ENCODE results near the gene ZC3H14. TPM values are rescaled to one million over a fixed set of nuclear protein-coding genes. Genes with fewer than 3 reads are reported as not detected.

The ZC3H14 gene
- total RNA-seq, 1 donor from 2014 or later, result 28.7 TPM

GRCh38 chr14:88572117-88572516 lies 9.3 kb downstream of the ZC3H14 start:
- H3K4me1 ChIP-seq (ENCODE audit: control insufficient read depth in 3 of 3, insufficient read depth in 3 of 3, low read length in 3 of 3), result no peaks in the 10 kb centered on the region
- no peaks in the 10 kb centered on the region for H3K27me3 ChIP-seq (ENCODE audit: control insufficient read depth in 3 of 3, insufficient read depth in 3 of 3, low read length in 3 of 3)
- H3K36me3 ChIP-seq (ENCODE audit: control insufficient read depth in 3 of 3, insufficient read depth in 3 of 3, low read length in 3 of 3), result peaks cover 25 to 65% (median 50%) of the 10 kb centered on the region in 3 donors
- no peak overlapping the region for H3K27ac ChIP-seq (ENCODE audit: low read depth, low read length)
- H3K9me3 ChIP-seq (ENCODE audit: control insufficient read depth in 3 of 3, low read length in 3 of 3), result no peaks in the 10 kb centered on the region
- H3K9ac ChIP-seq (ENCODE audit: low read depth in 1 of 3, low read length in 3 of 3), result no peak overlapping the region
- no peak overlapping the region for H3K4me3 ChIP-seq (ENCODE audit: low read length in 3 of 3)

- Histone ChIP-seq H3K9ac (ENCODE audit: low read depth in 1 of 3, low read length in 3 of 3) (no peak overlapping the region), H3K27ac (ENCODE audit: low read depth, low read length) (no peak overlapping the region), H3K9me3 (ENCODE audit: control insufficient read depth in 3 of 3, low read length in 3 of 3) (no peaks in the 10 kb centered on the region), H3K36me3 (ENCODE audit: control insufficient read depth in 3 of 3, insufficient read depth in 3 of 3, low read length in 3 of 3) (peaks cover 29 to 68% (median 55%) of the 10 kb centered on the region in 3 donors), H3K4me3 (ENCODE audit: low read length in 3 of 3) (no peak overlapping the region), H3K4me1 (ENCODE audit: control insufficient read depth in 3 of 3, insufficient read depth in 3 of 3, low read length in 3 of 3) (no peaks in the 10 kb centered on the region), H3K27me3 (ENCODE audit: control insufficient read depth in 3 of 3, insufficient read depth in 3 of 3, low read length in 3 of 3) (no peaks in the 10 kb centered on the region)
Measured at GRCh38 chr14:88576222-88576621, 13.4 kb downstream of the ZC3H14 start.

GRCh38 chr14:88584451-88584850 lies 21.6 kb downstream of the ZC3H14 start:
- no peak overlapping the region for H3K4me3 ChIP-seq (ENCODE audit: low read length in 3 of 3)
- H3K9ac ChIP-seq (ENCODE audit: low read depth in 1 of 3, low read length in 3 of 3), result no peak overlapping the region
- no peaks in the 10 kb centered on the region for H3K27me3 ChIP-seq (ENCODE audit: control insufficient read depth in 3 of 3, insufficient read depth in 3 of 3, low read length in 3 of 3)
- H3K4me1 ChIP-seq (ENCODE audit: control insufficient read depth in 3 of 3, insufficient read depth in 3 of 3, low read length in 3 of 3), result no peaks in the 10 kb centered on the region
- no peaks in the 10 kb centered on the region for H3K9me3 ChIP-seq (ENCODE audit: control insufficient read depth in 3 of 3, low read length in 3 of 3)
- H3K36me3 ChIP-seq (ENCODE audit: control insufficient read depth in 3 of 3, insufficient read depth in 3 of 3, low read length in 3 of 3), result peaks cover 9 to 49% (median 44%) of the 10 kb centered on the region in 3 donors
- H3K27ac ChIP-seq (ENCODE audit: low read depth, low read length), result no peak overlapping the region

GRCh38 chr14:88588081-88588480 lies 25.2 kb downstream of the ZC3H14 start:
- Histone ChIP-seq H3K9ac (ENCODE audit: low read depth in 1 of 3, low read length in 3 of 3) (no peak overlapping the region), H3K27me3 (ENCODE audit: control insufficient read depth in 3 of 3, insufficient read depth in 3 of 3, low read length in 3 of 3) (no peaks in the 10 kb centered on the region), H3K27ac (ENCODE audit: low read depth, low read length) (no peak overlapping the region), H3K4me3 (ENCODE audit: low read length in 3 of 3) (no peak overlapping the region), H3K36me3 (ENCODE audit: control insufficient read depth in 3 of 3, insufficient read depth in 3 of 3, low read length in 3 of 3) (peaks cover 15 to 48% (median 41%) of the 10 kb centered on the region in 3 donors), H3K9me3 (ENCODE audit: control insufficient read depth in 3 of 3, low read length in 3 of 3) (no peaks in the 10 kb centered on the region), H3K4me1 (ENCODE audit: control insufficient read depth in 3 of 3, insufficient read depth in 3 of 3, low read length in 3 of 3) (no peaks in the 10 kb centered on the region)

- Histone ChIP-seq H3K4me3 (ENCODE audit: low read length in 3 of 3) (no peak overlapping the region), H3K27ac (ENCODE audit: low read depth, low read length) (no peak overlapping the region), H3K9ac (ENCODE audit: low read depth in 1 of 3, low read length in 3 of 3) (no peak overlapping the region), H3K36me3 (ENCODE audit: control insufficient read depth in 3 of 3, insufficient read depth in 3 of 3, low read length in 3 of 3) (peaks cover 10 to 46% (median 38%) of the 10 kb centered on the region in 3 donors), H3K4me1 (ENCODE audit: control insufficient read depth in 3 of 3, insufficient read depth in 3 of 3, low read length in 3 of 3) (no peaks in the 10 kb centered on the region), H3K27me3 (ENCODE audit: control insufficient read depth in 3 of 3, insufficient read depth in 3 of 3, low read length in 3 of 3) (no peaks in the 10 kb centered on the region), H3K9me3 (ENCODE audit: control insufficient read depth in 3 of 3, low read length in 3 of 3) (no peaks in the 10 kb centered on the region)
Measured at GRCh38 chr14:88590173-88590572, 27.3 kb downstream of the ZC3H14 start.

- Histone ChIP-seq H3K9me3 (ENCODE audit: control insufficient read depth in 3 of 3, low read length in 3 of 3) (no peaks in the 10 kb centered on the region), H3K27ac (ENCODE audit: low read depth, low read length) (no peak overlapping the region), H3K9ac (ENCODE audit: low read depth in 1 of 3, low read length in 3 of 3) (no peak overlapping the region), H3K4me3 (ENCODE audit: low read length in 3 of 3) (no peak overlapping the region), H3K27me3 (ENCODE audit: control insufficient read depth in 3 of 3, insufficient read depth in 3 of 3, low read length in 3 of 3) (no peaks in the 10 kb centered on the region), H3K4me1 (ENCODE audit: control insufficient read depth in 3 of 3, insufficient read depth in 3 of 3, low read length in 3 of 3) (no peaks in the 10 kb centered on the region), H3K36me3 (ENCODE audit: control insufficient read depth in 3 of 3, insufficient read depth in 3 of 3, low read length in 3 of 3) (peaks cover 9 to 32% (median 28%) of the 10 kb centered on the region in 3 donors)
Measured at GRCh38 chr14:88592031-88592430, 29.2 kb downstream of the ZC3H14 start.

- Histone ChIP-seq H3K27me3 (ENCODE audit: control insufficient read depth in 3 of 3, insufficient read depth in 3 of 3, low read length in 3 of 3) (no peaks in the 10 kb centered on the region), H3K27ac (ENCODE audit: low read depth, low read length) (no peak overlapping the region), H3K4me3 (ENCODE audit: low read length in 3 of 3) (no peak overlapping the region), H3K9ac (ENCODE audit: low read depth in 1 of 3, low read length in 3 of 3) (no peak overlapping the region), H3K9me3 (ENCODE audit: control insufficient read depth in 3 of 3, low read length in 3 of 3) (no peaks in the 10 kb centered on the region), H3K36me3 (ENCODE audit: control insufficient read depth in 3 of 3, insufficient read depth in 3 of 3, low read length in 3 of 3) (peaks cover 17 to 48% (median 37%) of the 10 kb centered on the region in 3 donors), H3K4me1 (ENCODE audit: control insufficient read depth in 3 of 3, insufficient read depth in 3 of 3, low read length in 3 of 3) (no peaks in the 10 kb centered on the region)
Measured at GRCh38 chr14:88597038-88597437, 34.2 kb downstream of the ZC3H14 start.

GRCh38 chr14:88597601-88598000 lies 34.8 kb downstream of the ZC3H14 start:
- H3K4me1 ChIP-seq (ENCODE audit: control insufficient read depth in 3 of 3, insufficient read depth in 3 of 3, low read length in 3 of 3), result no peaks in the 10 kb centered on the region
- H3K4me3 ChIP-seq (ENCODE audit: low read length in 3 of 3), result no peak overlapping the region
- no peaks in the 10 kb centered on the region for H3K9me3 ChIP-seq (ENCODE audit: control insufficient read depth in 3 of 3, low read length in 3 of 3)
- peaks cover 20 to 51% (median 42%) of the 10 kb centered on the region in 3 donors for H3K36me3 ChIP-seq (ENCODE audit: control insufficient read depth in 3 of 3, insufficient read depth in 3 of 3, low read length in 3 of 3)
- H3K9ac ChIP-seq (ENCODE audit: low read depth in 1 of 3, low read length in 3 of 3), result no peak overlapping the region
- no peaks in the 10 kb centered on the region for H3K27me3 ChIP-seq (ENCODE audit: control insufficient read depth in 3 of 3, insufficient read depth in 3 of 3, low read length in 3 of 3)
- H3K27ac ChIP-seq (ENCODE audit: low read depth, low read length), result no peak overlapping the region

GRCh38 chr14:88598097-88598675 lies 35.3 kb downstream of the ZC3H14 start:
- H3K4me3 ChIP-seq (ENCODE audit: low read length in 3 of 3), result no peak overlapping the region
- no peaks in the 10 kb centered on the region for H3K27me3 ChIP-seq (ENCODE audit: control insufficient read depth in 3 of 3, insufficient read depth in 3 of 3, low read length in 3 of 3)
- peaks cover 25 to 57% (median 48%) of the 10 kb centered on the region in 3 donors for H3K36me3 ChIP-seq (ENCODE audit: control insufficient read depth in 3 of 3, insufficient read depth in 3 of 3, low read length in 3 of 3)
- no peaks in the 10 kb centered on the region for H3K4me1 ChIP-seq (ENCODE audit: control insufficient read depth in 3 of 3, insufficient read depth in 3 of 3, low read length in 3 of 3)
- no peaks in the 10 kb centered on the region for H3K9me3 ChIP-seq (ENCODE audit: control insufficient read depth in 3 of 3, low read length in 3 of 3)
- H3K9ac ChIP-seq (ENCODE audit: low read depth in 1 of 3, low read length in 3 of 3), result no peak overlapping the region
- no peak overlapping the region for H3K27ac ChIP-seq (ENCODE audit: low read depth, low read length)

- Histone ChIP-seq H3K9me3 (ENCODE audit: control insufficient read depth in 3 of 3, low read length in 3 of 3) (no peaks in the 10 kb centered on the region), H3K27me3 (ENCODE audit: control insufficient read depth in 3 of 3, insufficient read depth in 3 of 3, low read length in 3 of 3) (no peaks in the 10 kb centered on the region), H3K4me1 (ENCODE audit: control insufficient read depth in 3 of 3, insufficient read depth in 3 of 3, low read length in 3 of 3) (no peaks in the 10 kb centered on the region), H3K36me3 (ENCODE audit: control insufficient read depth in 3 of 3, insufficient read depth in 3 of 3, low read length in 3 of 3) (peaks cover 25 to 63% (median 57%) of the 10 kb centered on the region in 3 donors), H3K4me3 (ENCODE audit: low read length in 3 of 3) (no peak overlapping the region), H3K9ac (ENCODE audit: low read depth in 1 of 3, low read length in 3 of 3) (no peak overlapping the region), H3K27ac (ENCODE audit: low read depth, low read length) (no peak overlapping the region)
Measured at GRCh38 chr14:88599326-88599725, 36.5 kb downstream of the ZC3H14 start.

Measured in skeletal muscle tissue (tissue), 4 donors.